WTC11 (cell line): ENCODE data around the gene NAAA.

ENCODE experiments used
- ATF2 ChIP-seq: sonication (generic); formaldehyde crosslinking; IDR thresholded peaks from 2 replicates; pipeline ENCODE4 v1.8.1; 2022; ENCODE audit warnings: low read depth, missing genetic modification reagents, borderline replicate concordance
- CBFB ChIP-seq: sonication (generic); formaldehyde crosslinking; IDR thresholded peaks from 2 replicates; pipeline ENCODE4 v1.8.1; 2022; ENCODE audit warnings: mild to moderate bottlenecking, low read depth, missing genetic modification reagents
- CREB1 ChIP-seq: sonication (generic); formaldehyde crosslinking; IDR thresholded peaks from 2 replicates; pipeline ENCODE4 v1.8.0; 2023; ENCODE audit warnings: mild to moderate bottlenecking, missing genetic modification reagents
- ELF4 ChIP-seq: sonication (generic); formaldehyde crosslinking; IDR thresholded peaks from 2 replicates; pipeline ENCODE4 v1.8.1; 2022; ENCODE audit warnings: low read depth, mild to moderate bottlenecking, moderate library complexity, missing genetic modification reagents
- FOXJ3 ChIP-seq: sonication (generic); formaldehyde crosslinking; IDR thresholded peaks from 2 replicates; pipeline ENCODE4 v1.9.0; 2021; ENCODE audit warnings: missing genetic modification reagents, mild to moderate bottlenecking, borderline replicate concordance
- FOXK1 ChIP-seq: sonication (generic); formaldehyde crosslinking; IDR thresholded peaks from 2 replicates; pipeline ENCODE4 v1.8.0; 2022; ENCODE audit warnings: mild to moderate bottlenecking, moderate library complexity, missing genetic modification reagents
- PRRX2 ChIP-seq: fragments of 250-450 bp; sonication (Bioruptor Pico); IDR thresholded peaks from 2 replicates; pipeline ENCODE4 v1.8.0; 2021; ENCODE audit warnings: mild to moderate bottlenecking
- SMAD3 ChIP-seq: sonication (generic); formaldehyde crosslinking; IDR thresholded peaks from 2 replicates; pipeline ENCODE4 v1.8.0; 2022; ENCODE audit warnings: missing genetic modification reagents, mild to moderate bottlenecking, borderline replicate concordance
- SP1 ChIP-seq: sonication (generic); formaldehyde crosslinking; conservative IDR thresholded peaks from 2 replicates; pipeline ENCODE4 v1.8.1; 2022; ENCODE audit warnings: missing genetic modification reagents
- ZNF121 ChIP-seq: sonication (generic); formaldehyde crosslinking; IDR thresholded peaks from 2 replicates; pipeline ENCODE4 v1.8.0; 2023; ENCODE audit warnings: missing genetic modification reagents
- TF ChIP-seq, protein P1 (sequence below): fragments of 200-600 bp; IDR thresholded peaks from 2 replicates; pipeline ENCODE4 v1.8.0; 2022; ENCODE audit warnings: antibody characterized with exemption

- TF ChIP-seq SMAD3 (CRISPR knock-in tag) (no peak), FOXJ3 (CRISPR knock-in tag) (no peak), ZNF121 (CRISPR knock-in tag) (no peak), CREB1 (CRISPR knock-in tag) (no peak), ATF2 (CRISPR knock-in tag) (no peak), PRRX2 (CRISPR knock-in tag) (no peak), ELF4 (CRISPR knock-in tag) (no peak), FOXK1 (no peak), CBFB (CRISPR knock-in tag) (no peak), SP1 (CRISPR knock-in tag) (no peak)
- TF ChIP-seq, protein P1, sequence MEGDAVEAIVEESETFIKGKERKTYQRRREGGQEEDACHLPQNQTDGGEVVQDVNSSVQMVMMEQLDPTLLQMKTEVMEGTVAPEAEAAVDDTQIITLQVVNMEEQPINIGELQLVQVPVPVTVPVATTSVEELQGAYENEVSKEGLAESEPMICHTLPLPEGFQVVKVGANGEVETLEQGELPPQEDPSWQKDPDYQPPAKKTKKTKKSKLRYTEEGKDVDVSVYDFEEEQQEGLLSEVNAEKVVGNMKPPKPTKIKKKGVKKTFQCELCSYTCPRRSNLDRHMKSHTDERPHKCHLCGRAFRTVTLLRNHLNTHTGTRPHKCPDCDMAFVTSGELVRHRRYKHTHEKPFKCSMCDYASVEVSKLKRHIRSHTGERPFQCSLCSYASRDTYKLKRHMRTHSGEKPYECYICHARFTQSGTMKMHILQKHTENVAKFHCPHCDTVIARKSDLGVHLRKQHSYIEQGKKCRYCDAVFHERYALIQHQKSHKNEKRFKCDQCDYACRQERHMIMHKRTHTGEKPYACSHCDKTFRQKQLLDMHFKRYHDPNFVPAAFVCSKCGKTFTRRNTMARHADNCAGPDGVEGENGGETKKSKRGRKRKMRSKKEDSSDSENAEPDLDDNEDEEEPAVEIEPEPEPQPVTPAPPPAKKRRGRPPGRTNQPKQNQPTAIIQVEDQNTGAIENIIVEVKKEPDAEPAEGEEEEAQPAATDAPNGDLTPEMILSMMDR, result no peak
Measured at GRCh38 chr4:75980576-75980975, 39.8 kb upstream of the NAAA start.
